Esophagus muscularis mucosa (tissue), 4 donors: ENCODE measurements around the gene S1PR1.

Experiments
- EP300 ChIP-seq: sonication (generic); formaldehyde crosslinking; IDR thresholded peaks from one replicate; pipeline ENCODE4 v1.6.1; 2017; ENCODE audit warnings: antibody characterized with exemption
- POLR2A ChIP-seq: fragments of 450-650 bp; IDR thresholded peaks from one replicate; pipeline ENCODE4 v1.6.1; 2017; ENCODE audit warnings: antibody characterized with exemption, moderate library complexity, mild to moderate bottlenecking, low read depth
- POLR2AphosphoS5 ChIP-seq, 2 donors: sonication (generic); formaldehyde crosslinking; IDR thresholded peaks; one replicate each; pipeline ENCODE4 v1.6.1; 2017; ENCODE audit warnings: antibody characterized with exemption in 2 of 2
- TF ChIP-seq, protein P1 (sequence below), 3 experiments: fragments of 200-600 bp in 2 of 3; fragments of 450-650 bp in 1 of 3; sonication (generic) in 2 of 3; IDR thresholded peaks; one replicate each; pipeline ENCODE4 v1.5.1; 2017 to 2019; ENCODE audit warnings: antibody characterized with exemption in 3 of 3, mild to moderate bottlenecking in 2 of 3, moderate library complexity in 1 of 3

DNA sequence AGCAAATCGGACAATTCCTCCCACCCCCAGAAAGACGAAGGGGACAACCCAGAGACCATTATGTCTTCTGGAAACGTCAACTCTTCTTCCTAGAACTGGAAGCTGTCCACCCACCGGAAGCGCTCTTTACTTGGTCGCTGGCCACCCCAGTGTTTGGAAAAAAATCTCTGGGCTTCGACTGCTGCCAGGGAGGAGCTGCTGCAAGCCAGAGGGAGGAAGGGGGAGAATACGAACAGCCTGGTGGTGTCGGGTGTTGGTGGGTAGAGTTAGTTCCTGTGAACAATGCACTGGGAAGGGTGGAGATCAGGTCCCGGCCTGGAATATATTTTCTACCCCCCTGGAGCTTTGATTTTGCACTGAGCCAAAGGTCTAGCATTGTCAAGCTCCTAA, 3.2 kb downstream of the S1PR1 start:
- TF ChIP-seq, protein P1, sequence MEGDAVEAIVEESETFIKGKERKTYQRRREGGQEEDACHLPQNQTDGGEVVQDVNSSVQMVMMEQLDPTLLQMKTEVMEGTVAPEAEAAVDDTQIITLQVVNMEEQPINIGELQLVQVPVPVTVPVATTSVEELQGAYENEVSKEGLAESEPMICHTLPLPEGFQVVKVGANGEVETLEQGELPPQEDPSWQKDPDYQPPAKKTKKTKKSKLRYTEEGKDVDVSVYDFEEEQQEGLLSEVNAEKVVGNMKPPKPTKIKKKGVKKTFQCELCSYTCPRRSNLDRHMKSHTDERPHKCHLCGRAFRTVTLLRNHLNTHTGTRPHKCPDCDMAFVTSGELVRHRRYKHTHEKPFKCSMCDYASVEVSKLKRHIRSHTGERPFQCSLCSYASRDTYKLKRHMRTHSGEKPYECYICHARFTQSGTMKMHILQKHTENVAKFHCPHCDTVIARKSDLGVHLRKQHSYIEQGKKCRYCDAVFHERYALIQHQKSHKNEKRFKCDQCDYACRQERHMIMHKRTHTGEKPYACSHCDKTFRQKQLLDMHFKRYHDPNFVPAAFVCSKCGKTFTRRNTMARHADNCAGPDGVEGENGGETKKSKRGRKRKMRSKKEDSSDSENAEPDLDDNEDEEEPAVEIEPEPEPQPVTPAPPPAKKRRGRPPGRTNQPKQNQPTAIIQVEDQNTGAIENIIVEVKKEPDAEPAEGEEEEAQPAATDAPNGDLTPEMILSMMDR (IDR thresholded peaks at IDR 0.05), result no peak
- TF ChIP-seq EP300, result no peak
- peak in 1 of 2 donors; percentile 44 for TF ChIP-seq POLR2AphosphoS5 (IDR thresholded peaks at IDR 0.05)
- TF ChIP-seq POLR2A, result no peak
